ENCODE results near the gene ZMAT3. TPM values are rescaled to one million over a fixed set of nuclear protein-coding genes. Genes with fewer than 3 reads are reported as not detected.

Gene ZMAT3
- total RNA-seq, 1 donor from 2014 or later: 25.7 TPM

DNA sequence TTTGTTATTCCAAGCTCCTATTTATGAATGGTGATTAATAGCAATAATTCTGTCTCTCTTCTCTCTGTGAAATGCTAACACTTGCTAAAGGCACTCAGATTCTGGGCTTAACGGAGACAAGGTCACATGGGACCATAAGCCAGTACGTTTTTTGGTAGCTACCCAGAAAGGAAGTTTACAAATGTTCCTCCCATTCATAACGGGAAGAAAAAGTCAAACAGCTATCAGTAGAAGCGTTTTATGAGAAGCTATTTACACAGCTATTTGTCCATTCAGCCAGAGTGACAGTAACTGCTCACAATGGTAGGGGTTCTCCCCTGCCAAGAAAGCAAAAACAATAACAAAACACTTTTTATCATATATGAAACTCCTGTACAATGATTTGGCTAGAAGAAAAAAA is 51.5 kb downstream of the ZMAT3 start:
- no peak overlapping the region for H3K27ac Mint-ChIP-seq
- no peaks in the 10 kb centered on the region for H3K9me3 Mint-ChIP-seq
- H3K4me3 Mint-ChIP-seq: no peak overlapping the region
- no peak for DNase-seq (ENCODE audit: extremely low spot score, unreplicated experiment)
- peaks cover 3% of the 10 kb centered on the region for H3K36me3 Mint-ChIP-seq
- no peaks in the 10 kb centered on the region for H3K27me3 Mint-ChIP-seq
- H3K4me1 Mint-ChIP-seq (ENCODE audit: unreplicated experiment): peaks cover 5% of the 10 kb centered on the region
- TF ChIP-seq, protein P1, sequence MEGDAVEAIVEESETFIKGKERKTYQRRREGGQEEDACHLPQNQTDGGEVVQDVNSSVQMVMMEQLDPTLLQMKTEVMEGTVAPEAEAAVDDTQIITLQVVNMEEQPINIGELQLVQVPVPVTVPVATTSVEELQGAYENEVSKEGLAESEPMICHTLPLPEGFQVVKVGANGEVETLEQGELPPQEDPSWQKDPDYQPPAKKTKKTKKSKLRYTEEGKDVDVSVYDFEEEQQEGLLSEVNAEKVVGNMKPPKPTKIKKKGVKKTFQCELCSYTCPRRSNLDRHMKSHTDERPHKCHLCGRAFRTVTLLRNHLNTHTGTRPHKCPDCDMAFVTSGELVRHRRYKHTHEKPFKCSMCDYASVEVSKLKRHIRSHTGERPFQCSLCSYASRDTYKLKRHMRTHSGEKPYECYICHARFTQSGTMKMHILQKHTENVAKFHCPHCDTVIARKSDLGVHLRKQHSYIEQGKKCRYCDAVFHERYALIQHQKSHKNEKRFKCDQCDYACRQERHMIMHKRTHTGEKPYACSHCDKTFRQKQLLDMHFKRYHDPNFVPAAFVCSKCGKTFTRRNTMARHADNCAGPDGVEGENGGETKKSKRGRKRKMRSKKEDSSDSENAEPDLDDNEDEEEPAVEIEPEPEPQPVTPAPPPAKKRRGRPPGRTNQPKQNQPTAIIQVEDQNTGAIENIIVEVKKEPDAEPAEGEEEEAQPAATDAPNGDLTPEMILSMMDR (conservative IDR thresholded peaks at IDR 0.05): no peak

DNA sequence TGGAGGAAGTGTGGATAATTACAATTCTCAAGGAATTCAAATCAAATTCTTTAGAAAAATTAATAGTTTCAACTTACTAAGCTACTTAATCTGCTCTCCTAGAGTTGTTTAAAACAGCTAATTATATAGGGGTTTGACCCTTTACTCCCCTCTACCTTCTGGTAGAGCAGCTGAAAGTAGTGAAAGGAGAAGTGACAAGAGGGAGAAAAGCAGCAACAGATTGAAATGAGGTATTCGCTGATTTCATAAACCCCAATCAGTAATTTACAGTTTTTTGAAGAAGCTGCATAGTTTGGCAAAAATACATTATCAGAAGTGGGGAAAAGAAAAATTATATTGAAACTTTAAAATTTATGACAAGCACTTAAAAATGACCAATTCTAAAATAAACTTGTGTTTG is 52.8 kb downstream of the ZMAT3 start:
- Mint-ChIP-seq H3K36me3 (peaks cover 3% of the 10 kb centered on the region), H3K4me3 (no peak overlapping the region)
- TF ChIP-seq, protein P1 (conservative IDR thresholded peaks at IDR 0.05): no peak

DNA sequence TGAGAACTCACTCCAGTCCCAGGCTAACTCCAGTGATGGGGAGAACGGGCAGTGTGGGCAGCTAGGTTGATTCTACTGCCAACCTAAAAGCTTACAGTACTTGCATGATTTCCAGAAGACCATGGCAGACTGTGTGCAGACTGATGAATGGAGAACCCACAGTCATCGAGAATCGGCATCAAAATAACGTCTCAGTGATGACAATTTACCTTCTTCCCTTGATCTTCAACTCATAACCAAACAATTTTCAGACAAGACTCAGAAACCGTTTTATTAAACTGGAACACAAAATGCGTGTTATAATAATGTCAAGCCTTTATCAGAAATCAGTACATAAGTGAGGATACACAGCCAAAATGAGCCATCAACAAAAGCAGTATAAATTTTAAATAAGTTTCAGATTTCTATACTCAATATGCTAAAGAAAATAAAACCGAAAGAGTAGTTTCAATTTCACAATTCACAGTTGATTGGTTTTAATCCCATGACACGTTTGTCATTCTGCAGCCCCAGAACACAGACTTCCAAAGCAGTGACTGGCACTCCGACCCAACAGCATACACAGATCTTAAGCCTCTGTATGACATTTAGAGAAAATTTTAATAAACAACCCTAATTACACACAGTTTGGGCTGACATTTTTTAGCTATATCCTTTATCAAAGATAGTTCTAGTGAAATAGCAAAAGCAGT is 54.5 kb downstream of the ZMAT3 start:
- TF ChIP-seq, protein P1 (conservative IDR thresholded peaks at IDR 0.05): no peak
- Mint-ChIP-seq H3K4me3 (no peak overlapping the region), H3K36me3 (peaks cover 3% of the 10 kb centered on the region)

More for the DNA sequence above, 52.8 kb downstream of the ZMAT3 start:
- Mint-ChIP-seq H3K27ac (no peak overlapping the region), H3K4me1 (ENCODE audit: unreplicated experiment) (peaks cover 5% of the 10 kb centered on the region), H3K27me3 (no peaks in the 10 kb centered on the region), H3K9me3 (no peaks in the 10 kb centered on the region)
- no peak for DNase-seq (ENCODE audit: extremely low spot score, unreplicated experiment)

DNA sequence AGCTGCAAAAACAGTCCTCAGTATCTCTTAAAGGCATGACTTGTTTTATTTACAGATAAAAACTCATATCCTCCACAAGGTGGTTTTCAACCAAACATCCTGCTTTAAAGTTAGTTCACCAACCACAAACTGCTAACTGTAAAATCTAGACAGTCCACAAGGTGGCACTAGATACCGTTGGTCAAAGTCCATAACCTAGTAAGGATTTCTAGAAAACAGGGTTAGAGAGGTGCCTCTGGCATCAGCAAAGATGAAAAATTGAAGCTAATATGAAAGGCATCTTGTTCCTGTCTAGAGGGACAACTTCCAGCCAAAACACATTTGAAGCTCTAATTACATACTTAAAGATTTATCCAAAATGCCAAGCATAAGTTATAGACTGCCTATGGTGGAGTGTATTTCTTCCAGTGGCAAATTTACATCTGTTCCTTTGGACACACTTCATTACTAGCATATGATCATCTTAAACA is 56.0 kb downstream of the ZMAT3 start:
- H3K27ac Mint-ChIP-seq: no peak overlapping the region
- DNase-seq (ENCODE audit: extremely low spot score, unreplicated experiment): no peak
- no peaks in the 10 kb centered on the region for H3K27me3 Mint-ChIP-seq
- TF ChIP-seq, protein P1 (conservative IDR thresholded peaks at IDR 0.05): peak; percentile 94
- no peaks in the 10 kb centered on the region for H3K36me3 Mint-ChIP-seq
- peaks cover 3% of the 10 kb centered on the region for H3K9me3 Mint-ChIP-seq
- no peak overlapping the region for H3K4me3 Mint-ChIP-seq
- peaks cover 5% of the 10 kb centered on the region for H3K4me1 Mint-ChIP-seq (ENCODE audit: unreplicated experiment)

More for the DNA sequence above, 54.5 kb downstream of the ZMAT3 start:
- DNase-seq (ENCODE audit: extremely low spot score, unreplicated experiment): no peak
- Mint-ChIP-seq H3K4me1 (ENCODE audit: unreplicated experiment) (peaks cover 5% of the 10 kb centered on the region), H3K9me3 (no peaks in the 10 kb centered on the region), H3K27me3 (no peaks in the 10 kb centered on the region), H3K27ac (no peak overlapping the region)

DNA sequence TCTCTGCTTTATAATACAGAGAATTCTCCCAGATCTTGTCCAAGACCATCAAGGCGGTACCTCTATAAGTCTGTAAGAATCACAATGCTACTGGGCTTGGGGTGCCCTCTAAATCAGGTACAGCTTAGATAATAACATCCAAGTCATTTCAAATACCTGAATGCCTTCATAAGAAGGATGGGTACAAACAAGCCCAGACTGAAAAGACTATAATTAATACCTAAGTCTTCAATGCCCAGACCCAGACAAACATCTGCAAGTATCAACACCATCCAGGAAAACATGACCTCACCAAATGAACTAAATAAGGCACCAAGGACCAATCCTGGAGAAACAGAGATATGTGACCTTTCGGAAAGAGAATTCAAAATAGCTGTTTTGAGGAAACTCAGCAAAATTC is 65.9 kb downstream of the ZMAT3 start:
- no peaks in the 10 kb centered on the region for H3K36me3 Mint-ChIP-seq
- no peaks in the 10 kb centered on the region for H3K27me3 Mint-ChIP-seq
- no peak for DNase-seq (ENCODE audit: extremely low spot score, unreplicated experiment)
- no peak overlapping the region for H3K27ac Mint-ChIP-seq
- peaks cover 2% of the 10 kb centered on the region for H3K9me3 Mint-ChIP-seq
- no peak overlapping the region for H3K4me3 Mint-ChIP-seq
- TF ChIP-seq, protein P1 (conservative IDR thresholded peaks at IDR 0.05): no peak
- H3K4me1 Mint-ChIP-seq (ENCODE audit: unreplicated experiment): no peaks in the 10 kb centered on the region

All from type B pancreatic cell (in vitro differentiated cells).